Stimulated activated CD4-positive, alpha-beta T cell treated with anti-CD3 and anti-CD28 coated beads, Interleukin-15, amount 100 ng/mL, for 1 hour (primary cell): Measurements from ENCODE around the gene SRRM1.

Source experiments
- DNase-seq, 2 donors: peaks; one replicate each; pipeline ENCODE4 v3.0.0-alpha.2; 2020; ENCODE audit warnings: low read depth in 1 of 2, low spot score in 1 of 2

The SRRM1 gene, protein sequence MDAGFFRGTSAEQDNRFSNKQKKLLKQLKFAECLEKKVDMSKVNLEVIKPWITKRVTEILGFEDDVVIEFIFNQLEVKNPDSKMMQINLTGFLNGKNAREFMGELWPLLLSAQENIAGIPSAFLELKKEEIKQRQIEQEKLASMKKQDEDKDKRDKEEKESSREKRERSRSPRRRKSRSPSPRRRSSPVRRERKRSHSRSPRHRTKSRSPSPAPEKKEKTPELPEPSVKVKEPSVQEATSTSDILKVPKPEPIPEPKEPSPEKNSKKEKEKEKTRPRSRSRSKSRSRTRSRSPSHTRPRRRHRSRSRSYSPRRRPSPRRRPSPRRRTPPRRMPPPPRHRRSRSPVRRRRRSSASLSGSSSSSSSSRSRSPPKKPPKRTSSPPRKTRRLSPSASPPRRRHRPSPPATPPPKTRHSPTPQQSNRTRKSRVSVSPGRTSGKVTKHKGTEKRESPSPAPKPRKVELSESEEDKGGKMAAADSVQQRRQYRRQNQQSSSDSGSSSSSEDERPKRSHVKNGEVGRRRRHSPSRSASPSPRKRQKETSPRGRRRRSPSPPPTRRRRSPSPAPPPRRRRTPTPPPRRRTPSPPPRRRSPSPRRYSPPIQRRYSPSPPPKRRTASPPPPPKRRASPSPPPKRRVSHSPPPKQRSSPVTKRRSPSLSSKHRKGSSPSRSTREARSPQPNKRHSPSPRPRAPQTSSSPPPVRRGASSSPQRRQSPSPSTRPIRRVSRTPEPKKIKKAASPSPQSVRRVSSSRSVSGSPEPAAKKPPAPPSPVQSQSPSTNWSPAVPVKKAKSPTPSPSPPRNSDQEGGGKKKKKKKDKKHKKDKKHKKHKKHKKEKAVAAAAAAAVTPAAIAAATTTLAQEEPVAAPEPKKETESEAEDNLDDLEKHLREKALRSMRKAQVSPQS

DNA sequence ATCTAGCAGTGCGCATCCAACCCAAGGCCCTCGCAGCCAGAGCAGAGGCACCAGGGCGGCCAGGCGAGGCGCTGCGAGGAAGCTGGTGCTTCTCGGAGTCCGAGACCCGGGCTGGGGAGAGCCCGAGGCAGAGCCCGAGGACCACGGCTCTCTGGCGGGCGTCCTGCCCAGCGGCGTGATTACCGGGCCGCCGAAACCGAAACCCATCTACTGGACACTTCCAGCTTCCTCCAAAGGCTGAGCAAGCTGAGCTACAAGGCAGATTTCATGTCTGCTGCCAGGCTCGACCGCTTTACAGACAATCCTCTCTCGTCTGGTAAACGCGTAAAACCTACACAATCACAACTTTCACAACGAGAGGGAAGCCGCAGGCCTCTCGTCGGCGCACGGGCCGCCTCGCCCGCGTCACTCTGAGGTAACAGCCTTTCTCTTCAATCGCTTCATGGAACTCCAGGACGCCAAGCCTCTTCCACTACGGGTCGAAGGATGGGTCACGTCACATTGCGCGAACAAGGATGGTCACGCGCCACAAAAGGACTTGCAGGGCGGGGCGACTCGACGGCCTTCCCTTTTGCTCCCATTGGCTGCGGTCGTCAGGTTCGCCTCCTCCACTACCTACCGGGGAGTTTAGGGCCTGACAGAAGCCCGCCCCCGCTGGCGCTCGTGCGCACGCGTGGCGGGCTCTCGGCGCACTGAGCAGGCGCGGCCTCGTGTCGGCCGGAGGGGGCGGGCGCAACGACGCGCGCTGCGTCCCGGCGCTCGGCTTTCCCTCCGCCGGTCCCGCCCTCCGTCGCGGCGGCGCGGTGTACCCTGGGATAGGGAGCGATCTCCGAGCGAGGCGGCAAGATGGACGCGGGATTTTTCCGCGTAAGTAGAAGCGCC, at the start of gene SRRM1:
Gene SRRM1 (plus strand): TSS at position 822 of the 882 bp plus-strand sequence. CDS start 25 bp downstream, at position 847.
- peak; percentile 94 to 96 for DNase-seq

GRCh38 chr1:24594328-24594598, 48.8 kb upstream of the SRRM1 start:
- no peak for DNase-seq

DNA sequence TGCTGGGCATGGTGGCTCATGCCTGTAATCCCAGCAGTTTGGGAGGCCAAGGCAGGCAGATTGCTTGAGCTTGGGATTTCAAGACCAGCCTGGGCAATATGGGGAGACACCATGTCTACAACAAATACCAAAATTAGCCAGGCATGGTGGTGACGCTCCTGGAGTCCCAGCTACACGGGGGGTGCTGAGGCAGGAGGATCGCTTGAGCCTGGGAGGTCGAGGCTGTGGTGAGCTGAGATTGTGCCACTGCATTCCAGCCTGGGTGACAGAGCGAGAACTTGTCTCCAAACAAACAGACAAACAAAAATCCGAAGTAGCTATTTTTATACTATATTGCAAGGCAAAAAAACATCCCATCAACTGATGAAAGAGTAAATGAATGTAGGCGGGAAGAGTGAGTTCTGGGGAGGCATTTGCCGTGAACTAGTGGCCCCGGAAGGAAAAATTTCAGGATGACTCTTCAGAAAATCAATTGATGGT, 46.7 kb upstream of the SRRM1 start:
- DNase-seq = no peak

DNA sequence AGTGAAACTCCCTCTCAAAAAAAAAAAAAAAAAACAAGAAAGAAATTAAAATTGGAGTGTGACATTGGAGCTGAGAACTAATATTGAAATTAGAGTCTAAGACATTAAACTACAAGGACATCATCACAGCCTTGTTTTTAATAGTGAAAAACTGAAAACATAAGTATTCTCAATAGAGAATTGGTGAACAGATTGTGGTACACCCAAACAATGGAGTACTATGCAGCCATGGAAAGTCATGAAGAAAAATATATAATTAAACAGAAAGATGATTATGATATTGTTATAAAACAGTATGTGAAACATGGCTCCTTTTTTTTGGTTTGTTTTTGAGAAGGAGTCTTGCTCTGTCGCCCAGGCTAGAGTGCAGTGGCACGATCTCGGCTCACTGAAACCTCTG, 43.8 kb upstream of the SRRM1 start:
- DNase-seq = no peak

DNA sequence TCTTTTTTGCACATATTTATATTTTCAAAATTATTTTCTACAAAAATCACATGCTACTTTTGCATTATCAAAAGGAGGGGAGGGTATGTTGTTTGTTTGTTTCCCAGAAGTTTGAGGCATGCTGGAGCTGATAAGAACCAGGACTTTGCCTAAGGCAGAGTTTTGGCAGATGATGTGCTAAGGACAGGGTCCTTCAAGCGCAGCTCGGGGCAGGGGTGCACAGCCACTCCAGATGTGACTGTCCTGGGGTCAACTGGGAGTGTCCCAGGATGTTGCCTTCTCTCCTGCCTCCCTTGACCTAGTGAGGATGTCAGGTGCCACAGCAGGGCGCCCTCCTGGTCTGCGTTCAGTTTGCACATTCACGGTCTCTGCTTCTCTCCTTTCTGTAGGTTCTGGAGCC, 42.6 kb upstream of the SRRM1 start:
- no peak for DNase-seq

DNA sequence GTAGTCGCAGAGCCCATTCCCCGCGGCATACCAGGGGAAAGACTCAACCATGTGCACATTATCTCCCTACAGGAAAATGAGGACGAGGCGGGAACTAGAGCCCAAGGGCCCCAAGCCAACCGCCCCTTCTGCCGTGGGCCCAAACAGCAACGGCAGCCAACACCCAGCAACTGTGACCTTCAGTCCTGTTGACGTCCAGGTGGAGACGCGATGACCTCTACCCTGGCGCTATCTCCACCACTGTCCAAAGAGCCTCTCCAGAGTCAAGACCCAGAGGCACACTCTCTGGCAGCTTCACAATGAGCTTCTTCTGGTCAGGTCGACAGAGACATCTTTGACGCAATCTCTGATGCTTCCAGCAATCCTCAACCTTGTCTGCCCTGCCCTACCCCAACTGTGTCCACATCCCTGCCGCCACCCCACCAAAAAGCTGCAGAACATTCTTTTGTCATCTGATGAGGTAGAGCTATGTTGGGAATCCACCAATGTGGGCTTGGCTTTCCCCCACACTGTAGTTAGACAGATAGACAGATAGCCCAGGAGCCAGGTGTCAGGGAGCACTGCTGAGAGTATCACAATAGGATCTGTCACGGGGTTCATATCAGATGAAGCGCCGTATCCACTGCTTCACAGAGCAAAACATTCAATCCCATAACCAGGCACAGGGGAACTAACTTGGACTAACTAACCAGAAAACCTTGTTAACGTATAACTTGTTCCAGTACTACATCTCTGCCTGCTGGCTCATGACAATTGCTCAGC, 37.4 kb upstream of the SRRM1 start:
- no peak for DNase-seq

DNA sequence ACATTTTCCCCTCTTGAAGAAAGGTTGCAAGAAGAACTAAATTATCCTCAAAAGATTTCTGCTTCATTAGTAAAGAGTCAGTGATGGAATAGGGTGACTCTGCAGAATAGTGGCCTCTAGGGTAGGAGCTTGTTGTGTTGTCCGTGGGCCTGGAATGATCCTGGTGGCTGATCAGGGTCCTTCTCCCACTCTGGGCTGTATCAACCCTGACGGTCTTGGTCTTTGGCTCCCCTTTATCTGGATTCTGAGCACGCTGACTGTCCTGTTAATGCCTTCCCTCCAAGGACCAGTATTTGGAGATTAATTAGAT, 36.9 kb upstream of the SRRM1 start:
- DNase-seq = no peak

- DNase-seq = no peak
Observed at GRCh38 chr1:24606621-24607020, 36.5 kb upstream of the SRRM1 start.

GRCh38 chr1:24609949-24610517, 33.1 kb upstream of the SRRM1 start:
- no peak for DNase-seq

GRCh38 chr1:24619376-24619775, 23.7 kb upstream of the SRRM1 start:
- DNase-seq = no peak

GRCh38 chr1:24620678-24621077, 22.4 kb upstream of the SRRM1 start:
- DNase-seq = no peak

DNA sequence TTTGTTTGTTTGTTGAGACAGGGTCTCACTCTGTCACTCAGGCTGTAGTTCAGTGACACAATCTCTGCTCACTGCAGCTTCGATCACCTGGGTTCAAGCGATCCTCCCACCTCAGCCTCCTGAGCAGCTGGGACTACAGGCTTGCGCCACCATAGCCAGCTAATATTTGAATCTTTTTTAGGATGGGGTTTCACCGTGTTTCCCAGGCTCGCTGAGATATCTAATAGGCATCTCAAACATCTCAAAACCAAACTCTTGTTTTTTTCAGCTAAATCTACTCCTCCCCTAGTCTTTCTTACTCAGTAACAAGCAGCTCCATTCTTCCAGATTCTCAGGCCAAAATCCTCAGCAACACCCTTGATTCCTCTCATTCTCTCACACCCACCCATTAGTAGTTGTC, 22.0 kb upstream of the SRRM1 start:
- no peak for DNase-seq

GRCh38 chr1:24622218-24622617, 20.9 kb upstream of the SRRM1 start:
- DNase-seq = no peak

GRCh38 chr1:24632832-24633175, 10.3 kb upstream of the SRRM1 start:
- DNase-seq = no peak

GRCh38 chr1:24635195-24635843, 7.8 kb upstream of the SRRM1 start:
- DNase-seq = no peak

GRCh38 chr1:24636661-24637357, 6.3 kb upstream of the SRRM1 start:
- DNase-seq = no peak

DNA sequence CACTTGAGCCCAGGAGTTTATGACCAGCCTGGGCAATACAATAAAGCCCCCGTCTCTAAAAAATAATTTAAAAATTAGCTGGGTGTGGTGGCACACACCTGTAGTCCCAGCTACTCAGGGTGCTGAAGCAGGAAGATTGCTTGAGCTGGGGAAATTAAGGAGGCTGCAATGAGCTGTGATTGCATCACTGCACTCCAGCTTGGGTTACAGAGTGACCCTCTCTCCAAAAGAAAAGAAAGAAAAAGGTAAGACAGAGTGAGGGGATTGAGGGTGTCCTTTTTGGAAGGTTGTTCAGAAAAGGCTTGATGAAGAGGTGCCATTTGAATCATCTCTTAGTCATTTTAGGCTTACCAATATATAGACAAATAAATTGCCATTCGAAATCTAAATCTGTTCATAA, 4.0 kb upstream of the SRRM1 start:
- no peak for DNase-seq

GRCh38 chr1:24639881-24640280, 3.2 kb upstream of the SRRM1 start:
- no peak for DNase-seq

- DNase-seq = no peak
Observed at GRCh38 chr1:24640288-24640687, 2.8 kb upstream of the SRRM1 start.
